Hematopoietic multipotent progenitor cell treated with erythropoietin and hydrocortisone succinate and interleukin-3 and kit ligand, for 4 days (in vitro differentiated cells): Measurements from ENCODE around the gene SPTLC3.
"Not testable (repeated sequence)": the region's sequence is repeated elsewhere in the genome, so short reads cannot be mapped to it uniquely, and the experiment has no call there.

Experiments used
- DNase-seq: peaks from one replicate; pipeline ENCODE4 v3.0.0-alpha.2; 2015

SPTLC3 gene

DNA sequence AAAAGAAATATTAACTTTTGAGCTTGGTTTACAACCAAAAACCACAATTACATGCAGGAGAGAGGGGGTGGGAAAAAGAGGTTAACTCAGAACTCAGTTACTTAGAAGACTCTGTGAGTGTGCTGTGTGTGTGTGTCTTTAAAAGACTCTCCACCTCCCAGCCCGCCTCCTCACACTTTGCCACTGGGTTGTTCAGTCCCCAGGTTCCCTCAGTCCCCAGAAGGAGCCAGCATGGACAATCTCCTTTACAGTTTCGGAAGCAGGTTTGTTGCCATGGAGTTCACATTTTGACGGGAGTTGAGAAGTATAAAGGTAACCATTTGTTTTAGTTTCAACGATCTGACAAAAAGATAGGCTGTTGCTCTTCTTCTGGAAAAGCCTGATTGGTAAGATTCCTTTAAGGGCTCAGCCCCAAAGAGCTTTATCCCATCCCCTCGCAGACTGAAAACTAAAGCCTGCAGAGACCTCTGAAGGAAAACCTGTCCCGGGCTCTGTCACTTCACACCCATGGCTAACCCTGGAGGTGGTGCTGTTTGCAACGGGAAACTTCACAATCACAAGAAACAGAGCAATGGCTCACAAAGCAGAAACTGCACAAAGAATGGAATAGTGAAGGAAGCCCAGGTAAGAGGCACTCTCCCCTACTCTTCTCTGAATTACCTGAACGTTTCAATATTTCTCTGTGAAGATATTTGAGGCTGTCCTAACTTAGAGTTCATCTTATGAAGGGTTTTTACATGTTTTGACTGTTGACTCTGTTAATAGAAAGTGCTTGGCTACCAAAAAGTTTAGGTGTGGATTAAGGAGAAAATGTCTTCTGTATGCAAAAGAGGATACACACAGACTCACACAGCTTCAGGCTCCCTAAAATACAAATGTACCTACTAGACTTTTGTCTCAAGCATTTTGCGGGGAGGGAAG, at the start of gene SPTLC3:
Gene SPTLC3 (plus strand): TSS at position 212 of the 921 bp plus-strand sequence. CDS start 296 bp downstream, at position 508.
- DNase-seq, result peak; percentile 54

DNA sequence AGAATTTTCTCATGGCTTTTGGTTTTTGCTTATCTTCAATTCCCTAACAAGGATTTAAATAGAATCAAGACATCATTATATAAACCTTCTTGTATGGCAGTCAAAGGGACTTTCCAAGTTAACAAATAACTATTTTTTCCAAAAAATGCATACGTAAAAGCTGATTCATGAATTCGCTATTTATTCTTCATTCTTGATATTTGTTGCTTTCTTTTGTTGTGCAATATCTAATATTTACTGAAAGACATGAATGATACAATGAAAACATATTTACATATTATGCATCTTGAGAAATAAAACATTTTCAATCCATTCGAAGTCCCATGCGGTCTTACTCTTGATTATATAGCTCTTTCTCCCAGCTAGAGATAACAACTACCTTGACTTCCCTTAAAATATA, 47.0 kb upstream of the SPTLC3 start:
- no peak for DNase-seq

DNA sequence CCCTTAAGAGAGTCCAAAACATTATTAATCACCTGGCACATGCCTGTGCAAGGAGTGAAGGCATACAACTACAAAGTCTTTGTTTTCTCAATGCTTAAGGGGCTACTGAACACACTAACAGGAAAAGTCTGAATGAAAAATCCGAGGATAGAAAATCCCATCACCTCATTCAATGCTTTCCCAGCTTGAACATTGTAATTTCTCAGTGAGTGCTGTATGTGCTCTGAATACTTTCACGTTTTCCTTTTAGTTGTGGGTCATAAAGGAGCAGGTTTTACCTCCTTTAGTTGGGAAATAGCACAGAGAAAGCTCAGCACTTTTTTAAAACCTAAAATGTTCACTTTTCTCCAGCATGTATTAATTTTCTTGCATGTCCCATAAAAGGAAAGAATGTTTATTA, 45.9 kb upstream of the SPTLC3 start:
- DNase-seq, result no peak

DNA sequence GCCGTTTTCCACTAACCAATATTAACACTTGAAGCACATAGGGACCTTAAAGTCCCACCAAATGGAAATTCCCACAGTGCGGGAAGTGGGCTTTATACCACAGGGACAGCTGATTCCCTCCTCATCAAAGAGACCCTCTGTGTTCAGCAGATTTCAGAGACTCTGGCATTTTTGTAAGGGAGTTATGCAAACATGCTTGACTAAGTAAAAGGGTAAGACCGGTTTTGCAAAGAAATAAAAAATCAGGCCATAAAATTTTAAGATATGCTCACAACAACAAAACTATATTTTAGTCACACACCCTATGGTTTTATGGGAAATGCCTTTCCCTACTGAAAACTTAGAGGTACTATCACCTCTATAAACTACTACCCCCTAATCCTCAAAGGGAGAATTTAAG, 45.4 kb upstream of the SPTLC3 start:
- DNase-seq, result no peak

GRCh38 chr20:12965212-12965869, 43.4 kb upstream of the SPTLC3 start:
- no peak for DNase-seq

GRCh38 chr20:12965870-12966251, 42.9 kb upstream of the SPTLC3 start:
- DNase-seq, result no peak

DNA sequence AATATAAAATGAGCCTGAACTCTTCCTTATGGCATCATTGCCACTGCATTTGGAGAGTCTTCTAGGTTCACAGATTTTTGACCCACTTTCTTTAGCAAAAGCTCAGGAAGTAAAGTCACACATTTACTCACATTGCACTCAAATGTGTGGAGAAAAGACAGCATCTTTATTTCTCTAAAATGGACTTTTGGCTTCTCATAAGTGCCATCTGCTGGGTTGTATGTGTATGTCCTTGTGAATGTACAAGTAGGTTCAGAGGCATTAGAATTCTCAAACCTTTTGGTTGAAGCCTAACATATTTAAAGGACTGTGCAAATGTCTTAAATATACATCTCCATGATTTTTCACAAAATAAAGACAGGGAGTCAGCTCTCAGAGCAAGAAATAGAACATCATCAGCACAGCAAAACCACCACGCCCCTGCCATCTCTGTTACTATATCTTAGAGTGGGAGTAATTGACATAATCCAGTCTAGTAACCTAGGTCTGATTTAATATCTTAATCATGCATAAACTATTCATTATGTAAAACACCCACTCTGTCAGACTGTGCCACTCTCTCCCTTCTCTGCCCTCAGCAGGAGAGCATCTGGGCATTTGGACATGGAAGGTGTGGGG, 42.2 kb upstream of the SPTLC3 start:
- DNase-seq, result peak; percentile 60

DNA sequence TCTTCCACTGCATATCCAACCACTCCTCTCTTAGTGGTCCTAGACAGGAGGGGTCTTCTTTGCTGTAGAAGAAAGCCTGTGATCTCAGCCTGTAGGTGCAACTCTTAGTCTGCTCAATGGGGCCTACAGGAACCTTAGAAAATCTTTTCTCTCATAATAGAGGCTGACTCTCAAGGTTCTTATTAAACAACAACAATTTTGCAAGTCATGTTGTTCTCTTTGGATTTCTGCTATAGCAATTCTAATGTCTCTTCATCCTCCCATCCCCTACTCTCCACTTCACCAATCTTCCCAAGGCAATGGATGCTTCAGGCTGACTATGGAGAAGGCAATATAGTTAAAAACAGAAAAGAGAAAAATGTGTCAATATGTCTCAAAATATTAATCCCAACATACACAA, 40.8 kb upstream of the SPTLC3 start:
- no peak for DNase-seq

GRCh38 chr20:12968472-12968871, 40.3 kb upstream of the SPTLC3 start:
- DNase-seq, result no peak

DNA sequence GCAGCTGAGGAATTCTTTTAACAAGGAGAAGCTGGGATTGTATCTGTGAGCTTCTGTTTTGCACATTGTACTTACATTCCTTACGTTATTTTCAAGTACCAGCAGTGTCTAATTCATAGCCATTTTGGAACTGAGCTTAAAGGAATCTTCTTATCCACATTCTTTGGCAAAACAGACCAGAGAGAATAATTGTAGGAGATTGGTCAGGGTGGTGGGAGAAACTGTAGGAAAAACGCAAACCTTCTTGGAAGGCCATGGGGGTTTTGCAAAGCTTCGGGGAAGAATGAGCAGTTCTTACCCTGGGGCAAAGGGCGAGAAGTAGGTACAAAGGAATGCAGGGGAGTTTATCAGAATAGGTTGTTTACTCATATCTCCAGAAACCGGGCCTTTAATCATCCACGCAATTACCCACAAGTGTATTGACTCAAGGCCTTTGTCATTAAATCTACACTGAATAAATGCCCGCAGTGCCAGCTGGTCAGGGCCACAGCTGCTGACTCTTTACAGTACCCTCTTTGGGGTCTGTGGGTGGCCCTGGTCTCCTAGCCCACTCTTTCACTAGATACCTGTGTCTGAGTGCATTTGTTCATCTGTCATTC, 39.6 kb upstream of the SPTLC3 start:
- DNase-seq, result no peak

GRCh38 chr20:12970372-12970821, 38.4 kb upstream of the SPTLC3 start:
- DNase-seq, result peak; percentile 62

DNA sequence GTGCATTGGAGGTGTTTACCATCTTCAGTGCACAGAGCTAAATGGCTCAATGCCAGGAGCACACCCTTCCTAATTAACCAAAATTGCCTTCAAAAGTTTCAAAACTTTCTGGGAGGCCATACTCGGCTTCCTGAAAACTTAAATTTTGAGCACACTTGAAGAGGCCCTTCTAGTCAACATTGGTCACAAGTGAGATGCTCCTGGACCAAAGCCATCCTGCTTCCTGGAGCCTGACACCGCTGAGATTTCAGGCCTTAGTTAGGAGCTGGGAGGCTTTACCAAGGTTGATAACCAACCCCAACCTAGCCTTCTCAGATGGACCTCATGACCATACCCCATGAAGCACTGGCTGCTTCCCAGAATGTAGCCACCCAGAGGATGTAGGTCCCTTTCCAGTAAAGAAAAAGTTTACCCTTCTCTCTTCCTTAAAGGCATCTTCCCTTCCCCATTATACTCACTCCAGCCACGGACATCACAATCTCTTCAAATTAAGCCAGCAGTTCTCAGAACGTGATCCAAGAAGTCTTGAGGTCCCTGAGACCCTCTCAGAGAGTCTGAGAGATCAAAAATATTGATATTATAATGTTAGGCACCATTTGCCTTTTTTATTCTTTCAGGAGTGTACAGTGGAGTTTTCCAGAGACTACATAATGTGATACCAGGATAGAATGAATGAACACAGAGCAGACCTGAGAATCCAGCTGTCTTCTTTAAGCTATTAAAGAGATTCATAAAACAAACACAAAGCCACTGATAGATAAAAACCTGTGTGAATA, 32.8 kb upstream of the SPTLC3 start:
- DNase-seq, result no peak

GRCh38 chr20:12976720-12977309, 32.0 kb upstream of the SPTLC3 start:
- DNase-seq, result no peak

DNA sequence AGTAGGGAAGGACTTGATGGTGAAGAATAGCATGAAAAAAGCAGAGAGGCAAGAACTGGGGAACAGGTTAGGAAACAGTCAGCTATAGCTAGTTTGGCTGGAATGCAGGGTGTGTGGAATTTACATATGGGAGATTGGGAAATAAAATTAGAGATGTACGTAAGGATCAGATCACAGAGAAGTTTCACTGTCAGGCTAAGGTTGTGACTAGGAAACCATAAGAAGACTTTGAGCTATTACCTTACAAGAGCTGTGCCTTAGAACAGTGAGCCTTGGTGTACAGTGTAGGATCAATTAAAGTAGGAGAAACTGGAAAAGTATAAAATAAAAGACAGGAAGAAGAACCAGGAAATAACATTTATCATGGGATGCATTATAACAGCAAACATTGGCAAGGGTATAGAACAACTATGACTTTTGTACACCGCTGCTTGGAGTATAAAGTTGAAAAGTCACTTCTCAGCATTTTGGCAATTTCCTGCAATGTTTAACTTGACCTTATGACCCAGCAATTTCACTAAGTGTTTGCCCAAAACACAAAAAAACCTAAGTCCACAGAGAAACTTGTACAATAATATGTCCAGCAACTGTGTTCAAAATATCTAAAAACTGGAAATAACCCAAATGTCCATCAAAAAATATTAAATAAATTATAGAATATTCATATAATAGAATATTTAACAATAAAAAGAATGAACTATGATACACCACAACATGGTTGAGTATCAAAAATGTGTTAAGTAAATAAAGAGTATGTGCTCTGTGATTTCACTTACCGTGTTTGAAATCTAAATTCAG, 31.2 kb upstream of the SPTLC3 start:
- no peak for DNase-seq

DNA sequence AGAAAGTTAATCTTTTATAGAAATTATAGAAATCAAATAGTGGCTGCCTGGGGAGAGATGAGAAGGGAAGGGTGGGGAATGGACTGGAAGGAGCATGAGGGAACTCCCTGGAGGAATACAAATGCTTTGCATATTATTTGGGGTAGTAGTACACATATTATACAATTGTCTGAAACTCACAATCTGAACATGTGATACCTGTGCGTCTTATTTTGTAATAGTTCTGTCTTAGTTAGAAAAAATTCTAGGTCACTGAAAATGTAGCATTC, 30.7 kb upstream of the SPTLC3 start:
- no peak for DNase-seq

GRCh38 chr20:12978613-12979495, 29.9 kb upstream of the SPTLC3 start:
- DNase-seq, result no peak

GRCh38 chr20:12979713-12980112, 29.1 kb upstream of the SPTLC3 start:
- not testable (repeated sequence) for DNase-seq

DNA sequence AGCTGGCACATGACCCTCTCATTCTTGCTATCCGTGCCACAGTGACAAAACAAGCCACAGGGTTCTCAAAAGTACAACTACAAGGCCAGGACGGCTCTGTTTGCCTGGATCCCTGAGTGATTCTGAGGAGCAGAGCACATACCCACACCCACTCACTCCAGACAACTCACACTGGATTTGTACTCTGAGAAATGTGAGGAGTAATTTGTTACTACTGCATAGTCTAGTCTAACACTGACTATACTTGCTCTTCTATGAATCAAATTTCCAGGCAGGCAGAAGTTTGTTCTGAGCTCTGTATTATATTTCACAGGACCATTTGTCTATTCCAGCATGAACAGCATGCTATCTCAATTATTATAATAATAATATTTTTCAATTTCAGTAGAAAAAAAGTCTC, 26.7 kb upstream of the SPTLC3 start:
- DNase-seq, result no peak

DNA sequence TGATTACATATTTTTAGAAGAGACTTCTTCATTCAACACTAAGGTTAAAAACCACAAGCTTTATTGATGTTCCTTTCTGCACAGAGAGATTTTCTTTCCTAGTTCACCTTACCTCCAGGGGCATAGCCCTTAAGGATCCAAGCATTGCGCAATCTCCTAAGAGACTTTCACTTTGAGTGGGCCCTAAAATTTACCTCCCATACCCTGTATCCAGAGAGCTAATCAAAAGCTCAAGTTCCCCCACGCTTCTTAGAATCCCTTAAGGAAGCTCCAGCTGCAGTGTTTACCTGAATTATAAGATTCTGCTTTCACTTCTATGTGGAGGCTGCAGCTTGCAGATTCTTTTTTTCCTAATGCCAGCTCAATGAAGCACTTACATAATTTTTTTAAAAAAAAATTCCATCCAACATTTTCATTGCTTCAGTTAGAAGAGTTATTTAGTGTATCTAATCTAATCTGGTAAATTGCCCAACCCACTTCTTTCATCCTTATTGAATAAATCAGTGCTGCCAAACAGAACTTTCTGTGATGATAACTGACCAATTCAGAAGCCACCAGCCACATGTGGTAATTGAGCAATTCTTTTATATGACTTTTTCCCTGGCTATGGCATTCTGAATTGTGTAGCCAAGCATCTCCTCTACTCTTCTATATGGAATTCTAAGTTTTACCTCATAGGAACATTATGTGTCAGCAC, 24.6 kb upstream of the SPTLC3 start:
- DNase-seq, result no peak

DNA sequence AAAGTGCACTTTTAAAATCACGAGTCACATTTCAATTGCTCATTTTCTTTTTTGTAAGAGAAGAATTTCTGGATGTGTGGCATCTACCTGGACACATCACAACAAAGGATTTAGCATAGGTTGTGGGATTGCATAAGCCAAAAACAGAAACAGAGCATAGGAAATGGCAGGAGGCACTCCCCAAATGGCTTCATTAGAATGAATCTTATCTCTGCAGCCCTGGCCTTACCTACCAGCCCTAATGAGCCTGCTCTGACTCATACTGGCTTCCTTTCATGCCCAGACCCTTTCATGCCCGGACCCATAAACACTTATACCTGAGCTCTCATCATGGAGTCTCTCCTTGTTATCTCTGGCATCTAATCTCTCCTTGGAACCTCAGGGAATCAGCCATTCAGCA, 23.9 kb upstream of the SPTLC3 start:
- DNase-seq, result no peak
